Caco-2 (cell line): ENCODE results near the gene KCND3. TPM values are rescaled to one million over a fixed set of nuclear protein-coding genes. Genes with fewer than 3 reads are reported as not detected.

Source experiments
- BruUV-seq: library from RNA; stranded (reverse); fragments of 400-500 nt; replicated peaks from 2 replicates; lab custom pipeline; 2021; lab: Mats Ljungman, UMichigan
- CTCF ChIA-PET: fragments of 300-600 bp; sonication (Branson Sonifier 250); formaldehyde crosslinking; loops from one replicate; lab custom pipeline; 2022; ENCODE audit warnings: antibody characterized with exemption; lab: Charles Lee
- POLR2A ChIA-PET: fragments of 300-600 bp; sonication (Branson Sonifier 250); formaldehyde crosslinking; loops from one replicate; lab custom pipeline; 2022; ENCODE audit warnings: antibody characterized with exemption; lab: Charles Lee
- DNase-seq, 2 experiments: peaks; one replicate each; pipeline versions ENCODE4 v3.0.0 to v3.0.0-alpha.2; 2020 to 2022
- H3K27me3 ChIP-seq: replicated peaks from 2 replicates; pipeline ENCODE4 v1.6.0; 2011; ENCODE audit warnings: low read length; ENCODE audit not compliant: control insufficient read depth, insufficient read depth
- H3K36me3 ChIP-seq: 2 replicates; pipeline ENCODE4 v1.5.1; 2011; ENCODE audit warnings: low read length; ENCODE audit not compliant: control insufficient read depth, insufficient read depth
- H3K4me1 ChIP-seq: fragments of 250-450 bp; sonication (Bioruptor Pico); 2 replicates; pipeline ENCODE4 v1.5.1; 2020; ENCODE audit warnings: mild to moderate bottlenecking
- H3K4me3 ChIP-seq: 2 replicates; pipeline ENCODE4 v1.5.1; 2011; ENCODE audit warnings: low read depth, mild to moderate bottlenecking, control low read depth, low read length
- H3K9me3 ChIP-seq: fragments of 250-450 bp; sonication (Bioruptor Pico); 2 replicates; pipeline ENCODE4 v1.5.1; 2020; ENCODE audit warnings: mild to moderate bottlenecking, moderate library complexity
- H3K27ac Mint-ChIP-seq: one replicate; pipeline ENCODE4 v1.8.0; 2022; ENCODE audit warnings: mixed read lengths; ENCODE audit not compliant: unreplicated experiment
- H3K27me3 Mint-ChIP-seq: one replicate; pipeline ENCODE4 v1.8.0; 2022; ENCODE audit warnings: mixed read lengths; ENCODE audit not compliant: insufficient read depth, unreplicated experiment
- H3K36me3 Mint-ChIP-seq: one replicate; pipeline ENCODE4 v1.8.0; 2022; ENCODE audit warnings: mild to moderate bottlenecking, mixed read lengths; ENCODE audit not compliant: insufficient read depth, unreplicated experiment
- H3K4me1 Mint-ChIP-seq: one replicate; pipeline ENCODE4 v1.8.0; 2022; ENCODE audit warnings: low read depth, mixed read lengths; ENCODE audit not compliant: unreplicated experiment
- H3K4me3 Mint-ChIP-seq: one replicate; pipeline ENCODE4 v1.8.0; 2022; ENCODE audit warnings: mild to moderate bottlenecking, moderate library complexity, mixed read lengths; ENCODE audit not compliant: unreplicated experiment
- H3K9me3 Mint-ChIP-seq: one replicate; pipeline ENCODE4 v1.8.0; 2022; ENCODE audit warnings: mixed read lengths; ENCODE audit not compliant: unreplicated experiment
- CTCF ChIP-seq, 2 experiments: fragments of 200-600 bp in 1 of 2; IDR thresholded peaks; 1 replicate in 1 of 2; 2 replicates in 1 of 2; pipeline versions ENCODE4 v1.5.1 to v1.8.0; 2011 to 2022; ENCODE audit warnings: antibody characterized with exemption in 1 of 2, control low read depth in 1 of 2, inconsistent platforms in 1 of 2, low read depth in 1 of 2, low read length in 1 of 2, mild to moderate bottlenecking in 1 of 2, moderate library complexity in 1 of 2; ENCODE audit not compliant: insufficient read depth in 1 of 2, severe bottlenecking in 1 of 2, unreplicated experiment in 1 of 2
- intact Hi-C: fragments of 100-400 bp; cut with micrococcal nuclease; formaldehyde crosslinking; loops from one replicate; pipeline ENCODE4 v1.10.0; 2022; ENCODE audit not compliant: unreplicated experiment
- total RNA-seq: library from RNA; stranded (reverse); gene quantifications from 2 replicates; pipeline ENCODE4 v1.2.3, GENCODE V29; 2022

Gene KCND3
- total RNA-seq, 1 experiment from 2014 or later: 5.1 TPM

GRCh38 chr1:111924786-111925185 lies 64.7 kb downstream of the KCND3 start:
- H3K4me3 Mint-ChIP-seq: no peak overlapping the region

GRCh38 chr1:111923766-111924165 lies 65.7 kb downstream of the KCND3 start:
- Mint-ChIP-seq H3K4me3 (no peak overlapping the region), H3K36me3 (no peaks in the 10 kb centered on the region), H3K4me1 (peaks cover 6% of the 10 kb centered on the region), H3K27me3 (peaks cover 3% of the 10 kb centered on the region), H3K9me3 (no peaks in the 10 kb centered on the region), H3K27ac (no peak overlapping the region)
- Histone ChIP-seq H3K4me1 (no peaks in the 10 kb centered on the region), H3K27me3 (no peaks in the 10 kb centered on the region), H3K9me3 (no peaks in the 10 kb centered on the region), H3K4me3 (no peak overlapping the region), H3K36me3 (no peaks in the 10 kb centered on the region)
- POLR2A ChIA-PET: no interaction called here
- no TSS peak for BruUV-seq
- intact Hi-C loops: no loop called here
- CTCF ChIA-PET: no interaction called here
- TF ChIP-seq CTCF (IDR thresholded peaks at IDR 0.05; ENCODE audit: insufficient read depth in 1 of 2, low read depth in 1 of 2, low read length in 1 of 2, severe bottlenecking in 1 of 2, unreplicated experiment in 1 of 2): no peak
- DNase-seq: no peak

More at GRCh38 chr1:111924786-111925185, 64.7 kb downstream of the KCND3 start:
- H3K4me1 ChIP-seq: no peaks in the 10 kb centered on the region
- no peaks in the 10 kb centered on the region for H3K9me3 ChIP-seq
- no peak for TF ChIP-seq CTCF (IDR thresholded peaks at IDR 0.05; ENCODE audit: insufficient read depth in 1 of 2, low read depth in 1 of 2, low read length in 1 of 2, severe bottlenecking in 1 of 2, unreplicated experiment in 1 of 2)
- ChIA-PET CTCF (no interaction called here), POLR2A (no interaction called here)
- no TSS peak for BruUV-seq
- no peak for DNase-seq
- no peaks in the 10 kb centered on the region for H3K36me3 ChIP-seq
- H3K27ac Mint-ChIP-seq: no peak overlapping the region
- H3K9me3 Mint-ChIP-seq: no peaks in the 10 kb centered on the region
- intact Hi-C loops: no loop called here
- H3K36me3 Mint-ChIP-seq: no peaks in the 10 kb centered on the region
- H3K4me3 ChIP-seq: no peak overlapping the region
- no peaks in the 10 kb centered on the region for H3K27me3 ChIP-seq
- no peaks in the 10 kb centered on the region for H3K27me3 Mint-ChIP-seq
- H3K4me1 Mint-ChIP-seq: peaks cover 6% of the 10 kb centered on the region

GRCh38 chr1:111921948-111922347 lies 67.5 kb downstream of the KCND3 start:
- H3K4me3 ChIP-seq: no peak overlapping the region
- no peaks in the 10 kb centered on the region for H3K27me3 ChIP-seq
- ChIA-PET POLR2A (no interaction called here), CTCF (no interaction called here)
- H3K4me1 Mint-ChIP-seq: peaks cover 6% of the 10 kb centered on the region
- H3K36me3 Mint-ChIP-seq: no peaks in the 10 kb centered on the region
- H3K27ac Mint-ChIP-seq: no peak overlapping the region
- no peak overlapping the region for H3K4me3 Mint-ChIP-seq
- H3K4me1 ChIP-seq: no peaks in the 10 kb centered on the region
- no TSS peak for BruUV-seq
- no peak for TF ChIP-seq CTCF (IDR thresholded peaks at IDR 0.05; ENCODE audit: insufficient read depth in 1 of 2, low read depth in 1 of 2, low read length in 1 of 2, severe bottlenecking in 1 of 2, unreplicated experiment in 1 of 2)
- peaks cover 5% of the 10 kb centered on the region for H3K27me3 Mint-ChIP-seq
- no peaks in the 10 kb centered on the region for H3K9me3 Mint-ChIP-seq
- DNase-seq: no peak
- intact Hi-C loops: no loop called here
- no peaks in the 10 kb centered on the region for H3K9me3 ChIP-seq
- H3K36me3 ChIP-seq: no peaks in the 10 kb centered on the region
